GM19351 (cell line): Measurements from ENCODE around the gene PRDM15.

ENCODE experiments used
- ATAC-seq: cut with Tn5 transposase; IDR thresholded peaks from one replicate; pipeline ENCODE4 v1.9.1; 2021; ENCODE audit warnings: mild to moderate bottlenecking, moderate library complexity; ENCODE audit not compliant: unreplicated experiment

Gene PRDM15

GRCh38 chr21:41825881-41826280 is 53.3 kb downstream of the PRDM15 start:
- no peak for ATAC-seq

- ATAC-seq: no peak
These were observed 53.9 kb downstream of the PRDM15 start for GRCh38 chr21:41825216-41825615.

GRCh38 chr21:41824466-41825207 is 54.5 kb downstream of the PRDM15 start:
- ATAC-seq: no peak

- ATAC-seq: no peak
These were observed 55.2 kb downstream of the PRDM15 start for GRCh38 chr21:41823906-41824305.

GRCh38 chr21:41823166-41823565 is 56.0 kb downstream of the PRDM15 start:
- ATAC-seq: no peak

- ATAC-seq: no peak
These were observed 57.2 kb downstream of the PRDM15 start for GRCh38 chr21:41821756-41822431.

GRCh38 chr21:41821081-41821755 is 57.9 kb downstream of the PRDM15 start:
- ATAC-seq: no peak

GRCh38 chr21:41820384-41821080 is 58.6 kb downstream of the PRDM15 start:
- ATAC-seq: no peak

GRCh38 chr21:41819856-41820281 is 59.3 kb downstream of the PRDM15 start:
- ATAC-seq: no peak

GRCh38 chr21:41819236-41819855 is 59.8 kb downstream of the PRDM15 start:
- no peak for ATAC-seq

GRCh38 chr21:41817877-41818855 is 61.0 kb downstream of the PRDM15 start:
- no peak for ATAC-seq

GRCh38 chr21:41817228-41817627 is 61.9 kb downstream of the PRDM15 start:
- peak; percentile 65 for ATAC-seq

- ATAC-seq: no peak
These were observed 62.5 kb downstream of the PRDM15 start for GRCh38 chr21:41816583-41817165.

- ATAC-seq: no peak
These were observed 63.2 kb downstream of the PRDM15 start for GRCh38 chr21:41815652-41816582.

- no peak for ATAC-seq
These were observed 65.9 kb downstream of the PRDM15 start for GRCh38 chr21:41813226-41813625.

- ATAC-seq: no peak
These were observed 66.5 kb downstream of the PRDM15 start for GRCh38 chr21:41812679-41813078.

GRCh38 chr21:41810597-41810932 is 68.6 kb downstream of the PRDM15 start:
- no peak for ATAC-seq

- ATAC-seq: no peak
These were observed 69.1 kb downstream of the PRDM15 start for GRCh38 chr21:41809891-41810596.
